C4-2B (cell line): ENCODE data around the gene GGT1.

Experiments
- ZFX ChIP-seq: fragments of 450-650 bp; IDR thresholded peaks from 2 replicates; pipeline ENCODE4 v1.6.1; 2017
- TF ChIP-seq, protein P1 (sequence below): fragments of 450-650 bp; conservative IDR thresholded peaks from 2 replicates; pipeline ENCODE4 v1.5.1; 2017; ENCODE audit warnings: mild to moderate bottlenecking

DNA sequence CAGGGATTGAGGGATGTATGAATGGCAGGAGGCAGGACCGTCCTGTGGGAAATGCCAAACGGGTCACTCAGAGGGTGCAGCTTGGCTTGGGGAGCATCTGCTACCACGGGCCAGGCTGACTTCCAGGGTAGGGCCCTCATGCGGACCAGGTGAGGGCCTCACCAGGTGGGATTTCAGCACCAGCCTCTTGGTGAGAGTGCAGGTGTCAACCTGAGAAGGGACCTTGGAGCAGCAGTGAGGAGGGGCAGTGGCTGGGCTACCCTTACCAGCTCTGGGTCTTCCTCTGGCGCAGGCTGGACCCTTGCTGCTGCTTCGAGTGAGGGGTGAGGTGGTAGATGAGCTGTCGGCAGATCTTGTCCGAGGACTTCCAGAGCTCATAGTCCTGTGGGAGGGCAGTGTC lies 15.0 kb upstream of the GGT1 start:
- TF ChIP-seq, protein P1, sequence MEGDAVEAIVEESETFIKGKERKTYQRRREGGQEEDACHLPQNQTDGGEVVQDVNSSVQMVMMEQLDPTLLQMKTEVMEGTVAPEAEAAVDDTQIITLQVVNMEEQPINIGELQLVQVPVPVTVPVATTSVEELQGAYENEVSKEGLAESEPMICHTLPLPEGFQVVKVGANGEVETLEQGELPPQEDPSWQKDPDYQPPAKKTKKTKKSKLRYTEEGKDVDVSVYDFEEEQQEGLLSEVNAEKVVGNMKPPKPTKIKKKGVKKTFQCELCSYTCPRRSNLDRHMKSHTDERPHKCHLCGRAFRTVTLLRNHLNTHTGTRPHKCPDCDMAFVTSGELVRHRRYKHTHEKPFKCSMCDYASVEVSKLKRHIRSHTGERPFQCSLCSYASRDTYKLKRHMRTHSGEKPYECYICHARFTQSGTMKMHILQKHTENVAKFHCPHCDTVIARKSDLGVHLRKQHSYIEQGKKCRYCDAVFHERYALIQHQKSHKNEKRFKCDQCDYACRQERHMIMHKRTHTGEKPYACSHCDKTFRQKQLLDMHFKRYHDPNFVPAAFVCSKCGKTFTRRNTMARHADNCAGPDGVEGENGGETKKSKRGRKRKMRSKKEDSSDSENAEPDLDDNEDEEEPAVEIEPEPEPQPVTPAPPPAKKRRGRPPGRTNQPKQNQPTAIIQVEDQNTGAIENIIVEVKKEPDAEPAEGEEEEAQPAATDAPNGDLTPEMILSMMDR = no peak
- TF ChIP-seq ZFX = no peak
